PC-9 (cell line): Measurements from ENCODE around the gene TCF4. TPM values are rescaled to one million over a fixed set of nuclear protein-coding genes. Genes with fewer than 3 reads are reported as not detected.

Experiments
- BruUV-seq: library from RNA; stranded (reverse); fragments of 400-500 nt; replicated peaks from 2 replicates; lab custom pipeline; 2021; lab: Mats Ljungman, UMichigan
- CTCF ChIA-PET: fragments of 300-600 bp; sonication (Branson Sonifier 250); formaldehyde crosslinking; loops from one replicate; lab custom pipeline; 2022; ENCODE audit warnings: antibody characterized with exemption; lab: Charles Lee
- POLR2A ChIA-PET: fragments of 300-600 bp; sonication (Branson Sonifier 250); formaldehyde crosslinking; loops from one replicate; lab custom pipeline; 2022; ENCODE audit warnings: antibody characterized with exemption; ENCODE audit not compliant: unreplicated experiment; lab: Charles Lee
- DNase-seq, 2 experiments: peaks; one replicate each; pipeline versions ENCODE4 v3.0.0 to v3.0.0-alpha.2; 2015 to 2022; ENCODE audit warnings: mixed read lengths in 1 of 2
- H2AFZ ChIP-seq: fragments of 200-600 bp; sonication (generic); 2 replicates; pipeline ENCODE4 v1.8.1; 2017; ENCODE audit warnings: antibody characterized with exemption
- H3F3A ChIP-seq: fragments of 200-600 bp; sonication (generic); 2 replicates; pipeline ENCODE4 v1.8.1; 2017; ENCODE audit warnings: antibody characterized with exemption, mild to moderate bottlenecking, low read depth; ENCODE audit not compliant: insufficient read depth
- H3K27ac ChIP-seq: fragments of 200-600 bp; sonication (generic); 2 replicates; pipeline ENCODE4 v1.6.1; 2016; ENCODE audit warnings: mixed run types
- H3K27me3 ChIP-seq: fragments of 200-600 bp; sonication (generic); 2 replicates; pipeline ENCODE4 v1.6.1; 2016; ENCODE audit warnings: low read depth, mixed run types; ENCODE audit not compliant: insufficient read depth
- H3K36me3 ChIP-seq: fragments of 200-600 bp; sonication (generic); 2 replicates; pipeline ENCODE4 v1.6.1; 2016; ENCODE audit warnings: low read depth, mixed run types
- H3K4me1 ChIP-seq: fragments of 200-600 bp; sonication (generic); replicated peaks from 2 replicates; pipeline ENCODE4 v1.6.1; 2016; ENCODE audit warnings: mixed run types; ENCODE audit not compliant: insufficient read depth
- H3K4me2 ChIP-seq: fragments of 200-600 bp; sonication (generic); 2 replicates; pipeline ENCODE4 v1.6.1; 2017; ENCODE audit warnings: mixed run types
- H3K4me3 ChIP-seq: fragments of 200-600 bp; sonication (generic); 2 replicates; pipeline ENCODE4 v1.6.1; 2016; ENCODE audit warnings: mixed run types
- H3K79me2 ChIP-seq: fragments of 200-600 bp; sonication (generic); 2 replicates; pipeline ENCODE4 v1.6.1; 2017; ENCODE audit warnings: low read depth, mixed run types
- H3K9me2 ChIP-seq: fragments of 200-600 bp; sonication (generic); 2 replicates; pipeline ENCODE4 v1.8.1; 2017; ENCODE audit warnings: mild to moderate bottlenecking; ENCODE audit not compliant: insufficient read depth
- H3K9me3 ChIP-seq: fragments of 200-600 bp; sonication (generic); 2 replicates; pipeline ENCODE4 v1.8.1; 2016; ENCODE audit warnings: low read depth; ENCODE audit not compliant: insufficient read depth
- H4K20me1 ChIP-seq: fragments of 200-600 bp; sonication (generic); 2 replicates; pipeline ENCODE4 v1.8.1; 2017; ENCODE audit not compliant: insufficient read depth
- CTCF ChIP-seq: fragments of 200-600 bp; sonication (generic); conservative IDR thresholded peaks from 2 replicates; pipeline ENCODE4 v1.6.1; 2017; ENCODE audit warnings: mixed run types, antibody characterized with exemption, mild to moderate bottlenecking, moderate library complexity
- EZH2 ChIP-seq: fragments of 200-600 bp; sonication (generic); IDR thresholded peaks from 2 replicates; pipeline ENCODE4 v1.8.0; 2017; ENCODE audit warnings: antibody characterized with exemption, low read depth
- intact Hi-C: fragments of 100-400 bp; cut with micrococcal nuclease; formaldehyde crosslinking; loops from one replicate; pipeline ENCODE4 v1.10.0; 2022; ENCODE audit not compliant: unreplicated experiment
- total RNA-seq: library from RNA; stranded (reverse); gene quantifications from 2 replicates; pipeline ENCODE4 v1.2.3, GENCODE V29; 2021

TCF4 gene
- total RNA-seq, 1 experiment from 2014 or later, result 0.74 TPM

DNA sequence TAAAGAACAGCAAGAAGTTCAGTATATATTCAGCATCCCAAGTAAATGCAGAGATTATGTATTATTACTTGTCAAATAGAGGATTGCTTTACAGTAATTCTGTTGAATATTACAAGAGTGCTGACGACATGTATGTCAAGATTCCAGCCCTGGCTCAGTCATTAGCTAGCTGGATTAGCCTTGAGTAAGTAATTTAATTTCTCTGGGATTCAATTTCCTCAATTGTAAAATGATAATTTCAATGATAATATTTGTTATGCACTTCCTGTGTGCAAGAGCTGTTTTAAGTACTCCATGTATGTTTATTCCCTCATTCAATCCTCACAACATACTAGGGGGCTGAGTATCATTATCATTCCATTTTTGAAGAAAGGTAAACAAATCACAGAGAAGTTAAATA is 44.0 kb downstream of the TCF4 start:
- no peak for TF ChIP-seq EZH2
- no peak for TF ChIP-seq CTCF
- Histone ChIP-seq H3F3A (no peaks in the 10 kb centered on the region), H3K4me1 (no peaks in the 10 kb centered on the region), H3K9me3 (no peaks in the 10 kb centered on the region), H3K27ac (no peak overlapping the region), H3K36me3 (no peaks in the 10 kb centered on the region), H4K20me1 (no peaks in the 10 kb centered on the region), H2AFZ (no peak overlapping the region), H3K4me3 (no peak overlapping the region), H3K9me2 (no peaks in the 10 kb centered on the region), H3K27me3 (no peaks in the 10 kb centered on the region), H3K79me2 (no peaks in the 10 kb centered on the region), H3K4me2 (no peak overlapping the region)
- CTCF ChIA-PET, result no interaction called here
- POLR2A ChIA-PET, result no interaction called here
- no TSS peak for BruUV-seq
- intact Hi-C loops, result no loop called here
- DNase-seq, result no peak

DNA sequence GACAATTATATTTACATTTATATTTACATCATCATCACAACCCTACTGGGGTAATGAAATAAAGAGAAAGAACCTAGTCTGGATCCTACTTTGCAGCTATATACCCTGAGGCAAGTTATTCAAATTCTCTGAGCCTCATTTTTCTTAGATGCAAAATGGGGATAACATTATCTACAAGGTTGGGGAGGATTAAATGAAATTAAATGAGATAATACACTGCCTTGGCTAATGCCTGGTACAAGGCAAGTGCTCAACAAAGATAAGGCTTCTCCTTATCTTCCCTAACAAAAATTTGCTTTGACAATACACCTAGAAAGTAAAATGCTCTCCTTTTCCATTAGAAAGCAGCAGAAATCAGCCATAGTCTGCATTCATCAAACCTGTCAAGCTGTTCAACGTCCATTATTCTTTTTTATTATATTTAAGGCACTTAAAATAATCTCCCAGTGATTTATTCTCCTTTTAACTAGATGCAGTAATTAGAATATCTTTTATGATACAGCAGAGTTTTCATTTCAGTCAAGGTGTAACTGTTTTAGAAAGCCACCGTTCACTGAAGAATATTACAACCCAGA is 44.8 kb downstream of the TCF4 start:
- CTCF ChIA-PET, result no interaction called here
- no peak for DNase-seq
- Histone ChIP-seq H3K27me3 (no peaks in the 10 kb centered on the region), H3K4me1 (no peaks in the 10 kb centered on the region), H4K20me1 (no peaks in the 10 kb centered on the region), H3K27ac (no peak overlapping the region), H3K4me2 (no peak overlapping the region), H3K9me3 (no peaks in the 10 kb centered on the region), H3K79me2 (no peaks in the 10 kb centered on the region), H3K36me3 (no peaks in the 10 kb centered on the region), H3K9me2 (no peaks in the 10 kb centered on the region), H2AFZ (no peak overlapping the region), H3F3A (no peaks in the 10 kb centered on the region), H3K4me3 (no peak overlapping the region)
- TF ChIP-seq CTCF (no peak), EZH2 (no peak)
- no TSS peak for BruUV-seq
- intact Hi-C loops, result no loop called here
- POLR2A ChIA-PET, result no interaction called here

DNA sequence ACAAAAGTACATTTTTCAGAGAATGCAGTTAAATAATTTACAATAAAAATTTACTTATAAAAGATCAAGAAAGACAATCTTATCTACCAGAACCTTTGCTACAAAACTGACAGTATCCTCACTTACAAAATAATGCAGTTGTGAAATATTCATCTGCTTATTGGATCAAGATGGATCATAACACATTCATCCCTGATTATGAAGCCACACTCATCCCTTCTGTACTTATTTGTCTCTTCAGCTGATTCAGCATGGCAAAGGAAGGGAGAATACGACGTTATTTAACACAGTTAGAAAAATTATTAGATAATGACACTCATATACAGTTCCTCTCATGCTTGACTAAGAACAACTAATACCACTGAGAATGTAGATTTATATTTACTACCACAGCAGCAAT is 46.4 kb downstream of the TCF4 start:
- CTCF ChIA-PET, result no interaction called here
- no peaks in the 10 kb centered on the region for H3K9me2 ChIP-seq
- no peak overlapping the region for H2AFZ ChIP-seq
- no peak overlapping the region for H3K4me3 ChIP-seq
- no peak overlapping the region for H3K4me2 ChIP-seq
- no peaks in the 10 kb centered on the region for H3F3A ChIP-seq
- no peaks in the 10 kb centered on the region for H3K79me2 ChIP-seq
- no peaks in the 10 kb centered on the region for H3K4me1 ChIP-seq
- no peak for DNase-seq
- TF ChIP-seq EZH2, result no peak
- no peak for TF ChIP-seq CTCF
- no peak overlapping the region for H3K27ac ChIP-seq
- intact Hi-C loops, result no loop called here
- H4K20me1 ChIP-seq, result no peaks in the 10 kb centered on the region
- no TSS peak for BruUV-seq
- no peaks in the 10 kb centered on the region for H3K36me3 ChIP-seq
- no peaks in the 10 kb centered on the region for H3K9me3 ChIP-seq
- H3K27me3 ChIP-seq, result no peaks in the 10 kb centered on the region
- POLR2A ChIA-PET, result no interaction called here
